GM23338 (cell line): ENCODE measurements around the gene IARS2. TPM values are rescaled to one million over a fixed set of nuclear protein-coding genes. Genes with fewer than 3 reads are reported as not detected.

Experiments used
- ATAC-seq: fragments of 200-7000 bp; cut with Tn5 transposase; 3 replicates; pipeline ENCODE4 v1.9.1; 2020
- DNase-seq: peaks from one replicate; pipeline ENCODE4 v3.0.0-alpha.2; 2015; ENCODE audit warnings: low spot score
- H2AFZ ChIP-seq: fragments of 200-600 bp; sonication (generic); 2 replicates; pipeline ENCODE4 v1.8.0; 2016; ENCODE audit warnings: antibody characterized with exemption, mild to moderate bottlenecking, moderate library complexity
- H3F3A ChIP-seq: fragments of 200-600 bp; sonication (generic); replicated peaks from 2 replicates; pipeline ENCODE4 v1.8.0; 2017; ENCODE audit warnings: antibody characterized with exemption, mixed run types, low read depth
- H3K27ac ChIP-seq: fragments of 200-600 bp; sonication (generic); 2 replicates; pipeline ENCODE4 v1.6.1; 2016; ENCODE audit warnings: low read depth
- H3K27me3 ChIP-seq: fragments of 200-600 bp; sonication (generic); 2 replicates; pipeline ENCODE4 v1.8.0; 2016; ENCODE audit warnings: mild to moderate bottlenecking, mixed run types, moderate library complexity; ENCODE audit not compliant: insufficient read depth
- H3K36me3 ChIP-seq: fragments of 200-600 bp; sonication (generic); 2 replicates; pipeline ENCODE4 v1.8.0; 2016; ENCODE audit warnings: mild to moderate bottlenecking; ENCODE audit not compliant: insufficient read depth
- H3K4me1 ChIP-seq: fragments of 200-600 bp; sonication (generic); 2 replicates; pipeline ENCODE4 v1.8.0; 2016; ENCODE audit warnings: mild to moderate bottlenecking, moderate library complexity; ENCODE audit not compliant: insufficient read depth
- H3K4me2 ChIP-seq: fragments of 200-600 bp; sonication (generic); 2 replicates; pipeline ENCODE4 v1.7.1; 2017; ENCODE audit warnings: mixed run types
- H3K4me3 ChIP-seq: fragments of 200-600 bp; sonication (generic); 2 replicates; pipeline ENCODE4 v1.6.1; 2016; ENCODE audit warnings: mixed run types
- H3K79me2 ChIP-seq: fragments of 200-600 bp; sonication (generic); replicated peaks from 2 replicates; pipeline ENCODE4 v1.8.0; 2017; ENCODE audit warnings: mild to moderate bottlenecking; ENCODE audit not compliant: insufficient read depth
- H3K9me2 ChIP-seq: fragments of 200-600 bp; sonication (generic); 2 replicates; pipeline ENCODE4 v1.8.0; 2017; ENCODE audit not compliant: insufficient read depth
- H4K20me1 ChIP-seq: fragments of 200-600 bp; sonication (generic); replicated peaks from 2 replicates; pipeline ENCODE4 v1.8.0; 2017; ENCODE audit warnings: mild to moderate bottlenecking; ENCODE audit not compliant: insufficient read depth
- H3K27ac Mint-ChIP-seq: 2 replicates; pipeline ENCODE4 v1.8.0; 2020; ENCODE audit warnings: inconsistent platforms, mild to moderate bottlenecking, moderate library complexity, mixed read lengths
- H3K27me3 Mint-ChIP-seq: 3 replicates; pipeline ENCODE4 v1.8.0; 2022; ENCODE audit warnings: low read depth, mild to moderate bottlenecking, moderate library complexity, mixed read lengths, inconsistent platforms; ENCODE audit not compliant: insufficient read depth, poor library complexity
- H3K36me3 Mint-ChIP-seq: 3 replicates; pipeline ENCODE4 v1.8.0; 2021; ENCODE audit warnings: low read depth, mild to moderate bottlenecking, inconsistent platforms, moderate library complexity, mixed read lengths
- H3K4me1 Mint-ChIP-seq: 3 replicates; pipeline ENCODE4 v1.8.0; 2020; ENCODE audit warnings: mild to moderate bottlenecking, inconsistent platforms, mixed read lengths
- H3K4me3 Mint-ChIP-seq: 3 replicates; pipeline ENCODE4 v1.8.0; 2021; ENCODE audit warnings: moderate library complexity, mild to moderate bottlenecking, inconsistent platforms, mixed read lengths
- H3K9me3 Mint-ChIP-seq: 3 replicates; pipeline ENCODE4 v1.8.0; 2020; ENCODE audit warnings: moderate library complexity, mild to moderate bottlenecking, inconsistent platforms, mixed read lengths
- CREB1 ChIP-seq: fragments of 250-450 bp; sonication (Bioruptor Pico); IDR thresholded peaks from 2 replicates; pipeline ENCODE4 v1.5.0; 2020; ENCODE audit warnings: low read depth, mild to moderate bottlenecking, moderate library complexity
- EZH2 ChIP-seq: fragments of 200-600 bp; sonication (generic); IDR thresholded peaks from one replicate; pipeline ENCODE4 v1.8.0; 2017; ENCODE audit warnings: antibody characterized with exemption, mild to moderate bottlenecking, low read depth; ENCODE audit not compliant: unreplicated experiment
- EZH2phosphoT487 ChIP-seq: fragments of 200-600 bp; sonication (generic); IDR thresholded peaks from one replicate; pipeline ENCODE4 v1.8.1; 2018; ENCODE audit warnings: antibody characterized with exemption; ENCODE audit not compliant: unreplicated experiment
- JUNB ChIP-seq: IDR thresholded peaks from one replicate; pipeline ENCODE4 v1.6.1; 2016; ENCODE audit warnings: antibody characterized with exemption; ENCODE audit not compliant: unreplicated experiment
- NANOG ChIP-seq: IDR thresholded peaks from 2 replicates; pipeline ENCODE4 v1.6.1; 2016; ENCODE audit warnings: antibody characterized with exemption, borderline replicate concordance
- POLR2AphosphoS5 ChIP-seq: IDR thresholded peaks from 2 replicates; pipeline ENCODE4 v1.6.1; 2016; ENCODE audit warnings: antibody characterized with exemption, low read depth
- STAT1 ChIP-seq: IDR thresholded peaks from one replicate; pipeline ENCODE4 v1.6.1; 2016; ENCODE audit warnings: antibody characterized with exemption; ENCODE audit not compliant: unreplicated experiment
- ZNF114 ChIP-seq: fragments of 250-450 bp; sonication (Bioruptor Pico); IDR thresholded peaks from 2 replicates; pipeline ENCODE4 v1.5.0; 2020; ENCODE audit warnings: mild to moderate bottlenecking, moderate library complexity
- ZNF331 ChIP-seq: fragments of 250-450 bp; sonication (Bioruptor Pico); IDR thresholded peaks from 2 replicates; pipeline ENCODE4 v1.5.0; 2020; ENCODE audit warnings: low read depth, mild to moderate bottlenecking, moderate library complexity
- polyA plus RNA-seq: library from polyadenylated mRNA; unstranded; fragments of >200 nt; fragmentation: Nextera tagmentation; extraction: Ambion mirVana; gene quantifications from 2 replicates; pipeline ENCODE4 v1.2.1, GENCODE V29; 2016
- total RNA-seq: library from RNA; depleted of rRNA; stranded (reverse); fragments of >200 nt; shearing (Covaris generic); gene quantifications from 2 replicates; pipeline ENCODE4 v1.2.3, GENCODE V29; 2014
- TF ChIP-seq, protein P1 (sequence below): fragments of 250-450 bp; sonication (Bioruptor Pico); IDR thresholded peaks from 2 replicates; pipeline ENCODE4 v1.5.0; 2020; ENCODE audit warnings: mild to moderate bottlenecking, moderate library complexity
- TF ChIP-seq, protein P2 (sequence below): IDR thresholded peaks from 2 replicates; pipeline ENCODE4 v1.6.1; 2016; ENCODE audit warnings: antibody characterized with exemption
- TF ChIP-seq, protein P3 (sequence below): IDR thresholded peaks from one replicate; pipeline ENCODE4 v1.6.1; 2018; ENCODE audit warnings: antibody characterized with exemption; ENCODE audit not compliant: unreplicated experiment
- TF ChIP-seq, protein P4 (sequence below), 2 experiments: fragments of 200-600 bp in 1 of 2; sonication (generic) in 1 of 2; conservative IDR thresholded peaks; 2 replicates each; pipeline versions ENCODE4 v1.5.1 to v1.6.1; 2016 to 2017; ENCODE audit warnings: antibody characterized with exemption in 2 of 2, low read depth in 2 of 2, mild to moderate bottlenecking in 2 of 2, moderate library complexity in 1 of 2

The IARS2 gene
- total and polyA plus RNA-seq, 2 experiments from 2014 or later, result 33.3 to 75.6 TPM

DNA sequence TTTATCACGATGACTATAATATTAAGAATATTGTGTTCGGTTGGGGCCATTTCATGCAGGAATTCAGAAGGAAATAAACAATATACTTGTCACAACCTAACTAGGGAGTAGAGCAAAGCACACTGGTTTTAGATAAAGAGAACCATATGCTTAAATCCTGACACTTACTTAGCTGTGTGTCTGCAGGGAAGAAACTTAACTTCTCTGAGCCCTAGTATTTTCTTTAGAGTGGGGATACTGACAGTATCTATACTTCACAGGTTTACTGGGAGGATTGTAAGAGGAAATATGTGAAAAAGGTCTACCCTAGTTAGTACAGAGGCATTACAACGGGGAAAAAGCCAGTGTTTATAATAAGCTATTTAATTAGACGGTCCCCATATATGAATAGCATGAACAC is 72.9 kb downstream of the IARS2 start:
- Histone ChIP-seq H3K4me2 (no peak overlapping the region), H3K27me3 (no peaks in the 10 kb centered on the region), H3K9me2 (no peaks in the 10 kb centered on the region), H3K4me1 (no peaks in the 10 kb centered on the region), H3K79me2 (no peaks in the 10 kb centered on the region), H4K20me1 (0 out of 2 replicates have a peak, but pooled peaks cover 3% of the 10 kb centered on the region), H3K4me3 (no peak overlapping the region), H3K36me3 (peaks cover 40% of the 10 kb centered on the region), H3K27ac (no peak overlapping the region), H3F3A (no peaks in the 10 kb centered on the region), H2AFZ (no peak overlapping the region)
- ATAC-seq (no peak), DNase-seq (no peak)
- H3K27me3 Mint-ChIP-seq, result peaks cover 2% of the 10 kb centered on the region
- no peak overlapping the region for H3K4me3 Mint-ChIP-seq
- TF ChIP-seq CREB1 (CRISPR knock-in tag), result no peak
- TF ChIP-seq, protein P1, sequence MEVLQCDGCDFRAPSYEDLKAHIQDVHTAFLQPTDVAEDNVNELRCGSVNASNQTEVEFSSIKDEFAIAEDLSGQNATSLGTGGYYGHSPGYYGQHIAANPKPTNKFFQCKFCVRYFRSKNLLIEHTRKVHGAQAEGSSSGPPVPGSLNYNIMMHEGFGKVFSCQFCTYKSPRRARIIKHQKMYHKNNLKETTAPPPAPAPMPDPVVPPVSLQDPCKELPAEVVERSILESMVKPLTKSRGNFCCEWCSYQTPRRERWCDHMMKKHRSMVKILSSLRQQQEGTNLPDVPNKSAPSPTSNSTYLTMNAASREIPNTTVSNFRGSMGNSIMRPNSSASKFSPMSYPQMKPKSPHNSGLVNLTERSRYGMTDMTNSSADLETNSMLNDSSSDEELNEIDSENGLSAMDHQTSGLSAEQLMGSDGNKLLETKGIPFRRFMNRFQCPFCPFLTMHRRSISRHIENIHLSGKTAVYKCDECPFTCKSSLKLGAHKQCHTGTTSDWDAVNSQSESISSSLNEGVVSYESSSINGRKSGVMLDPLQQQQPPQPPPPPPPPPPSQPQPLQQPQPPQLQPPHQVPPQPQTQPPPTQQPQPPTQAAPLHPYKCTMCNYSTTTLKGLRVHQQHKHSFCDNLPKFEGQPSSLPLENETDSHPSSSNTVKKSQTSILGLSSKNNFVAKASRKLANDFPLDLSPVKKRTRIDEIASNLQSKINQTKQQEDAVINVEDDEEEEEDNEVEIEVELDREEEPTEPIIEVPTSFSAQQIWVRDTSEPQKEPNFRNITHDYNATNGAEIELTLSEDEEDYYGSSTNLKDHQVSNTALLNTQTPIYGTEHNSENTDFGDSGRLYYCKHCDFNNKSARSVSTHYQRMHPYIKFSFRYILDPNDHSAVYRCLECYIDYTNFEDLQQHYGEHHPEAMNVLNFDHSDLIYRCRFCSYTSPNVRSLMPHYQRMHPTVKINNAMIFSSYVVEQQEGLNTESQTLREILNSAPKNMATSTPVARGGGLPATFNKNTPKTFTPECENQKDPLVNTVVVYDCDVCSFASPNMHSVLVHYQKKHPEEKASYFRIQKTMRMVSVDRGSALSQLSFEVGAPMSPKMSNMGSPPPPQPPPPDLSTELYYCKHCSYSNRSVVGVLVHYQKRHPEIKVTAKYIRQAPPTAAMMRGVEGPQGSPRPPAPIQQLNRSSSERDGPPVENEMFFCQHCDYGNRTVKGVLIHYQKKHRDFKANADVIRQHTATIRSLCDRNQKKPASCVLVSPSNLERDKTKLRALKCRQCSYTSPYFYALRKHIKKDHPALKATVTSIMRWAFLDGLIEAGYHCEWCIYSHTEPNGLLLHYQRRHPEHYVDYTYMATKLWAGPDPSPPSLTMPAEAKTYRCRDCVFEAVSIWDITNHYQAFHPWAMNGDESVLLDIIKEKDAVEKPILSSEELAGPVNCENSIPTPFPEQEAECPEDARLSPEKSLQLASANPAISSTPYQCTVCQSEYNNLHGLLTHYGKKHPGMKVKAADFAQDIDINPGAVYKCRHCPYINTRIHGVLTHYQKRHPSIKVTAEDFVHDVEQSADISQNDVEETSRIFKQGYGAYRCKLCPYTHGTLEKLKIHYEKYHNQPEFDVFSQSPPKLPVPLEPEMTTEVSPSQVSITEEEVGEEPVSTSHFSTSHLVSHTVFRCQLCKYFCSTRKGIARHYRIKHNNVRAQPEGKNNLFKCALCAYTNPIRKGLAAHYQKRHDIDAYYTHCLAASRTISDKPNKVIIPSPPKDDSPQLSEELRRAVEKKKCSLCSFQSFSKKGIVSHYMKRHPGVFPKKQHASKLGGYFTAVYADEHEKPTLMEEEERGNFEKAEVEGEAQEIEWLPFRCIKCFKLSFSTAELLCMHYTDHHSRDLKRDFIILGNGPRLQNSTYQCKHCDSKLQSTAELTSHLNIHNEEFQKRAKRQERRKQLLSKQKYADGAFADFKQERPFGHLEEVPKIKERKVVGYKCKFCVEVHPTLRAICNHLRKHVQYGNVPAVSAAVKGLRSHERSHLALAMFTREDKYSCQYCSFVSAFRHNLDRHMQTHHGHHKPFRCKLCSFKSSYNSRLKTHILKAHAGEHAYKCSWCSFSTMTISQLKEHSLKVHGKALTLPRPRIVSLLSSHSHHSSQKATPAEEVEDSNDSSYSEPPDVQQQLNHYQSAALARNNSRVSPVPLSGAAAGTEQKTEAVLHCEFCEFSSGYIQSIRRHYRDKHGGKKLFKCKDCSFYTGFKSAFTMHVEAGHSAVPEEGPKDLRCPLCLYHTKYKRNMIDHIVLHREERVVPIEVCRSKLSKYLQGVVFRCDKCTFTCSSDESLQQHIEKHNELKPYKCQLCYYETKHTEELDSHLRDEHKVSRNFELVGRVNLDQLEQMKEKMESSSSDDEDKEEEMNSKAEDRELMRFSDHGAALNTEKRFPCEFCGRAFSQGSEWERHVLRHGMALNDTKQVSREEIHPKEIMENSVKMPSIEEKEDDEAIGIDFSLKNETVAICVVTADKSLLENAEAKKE (CRISPR knock-in tag), result no peak
- TF ChIP-seq, protein P2, sequence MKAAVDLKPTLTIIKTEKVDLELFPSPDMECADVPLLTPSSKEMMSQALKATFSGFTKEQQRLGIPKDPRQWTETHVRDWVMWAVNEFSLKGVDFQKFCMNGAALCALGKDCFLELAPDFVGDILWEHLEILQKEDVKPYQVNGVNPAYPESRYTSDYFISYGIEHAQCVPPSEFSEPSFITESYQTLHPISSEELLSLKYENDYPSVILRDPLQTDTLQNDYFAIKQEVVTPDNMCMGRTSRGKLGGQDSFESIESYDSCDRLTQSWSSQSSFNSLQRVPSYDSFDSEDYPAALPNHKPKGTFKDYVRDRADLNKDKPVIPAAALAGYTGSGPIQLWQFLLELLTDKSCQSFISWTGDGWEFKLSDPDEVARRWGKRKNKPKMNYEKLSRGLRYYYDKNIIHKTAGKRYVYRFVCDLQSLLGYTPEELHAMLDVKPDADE, result no peak
- no peak for TF ChIP-seq ZNF331 (CRISPR knock-in tag)
- no peak for TF ChIP-seq ZNF114 (CRISPR knock-in tag)
- no peak for TF ChIP-seq EZH2phosphoT487
- TF ChIP-seq, protein P3, sequence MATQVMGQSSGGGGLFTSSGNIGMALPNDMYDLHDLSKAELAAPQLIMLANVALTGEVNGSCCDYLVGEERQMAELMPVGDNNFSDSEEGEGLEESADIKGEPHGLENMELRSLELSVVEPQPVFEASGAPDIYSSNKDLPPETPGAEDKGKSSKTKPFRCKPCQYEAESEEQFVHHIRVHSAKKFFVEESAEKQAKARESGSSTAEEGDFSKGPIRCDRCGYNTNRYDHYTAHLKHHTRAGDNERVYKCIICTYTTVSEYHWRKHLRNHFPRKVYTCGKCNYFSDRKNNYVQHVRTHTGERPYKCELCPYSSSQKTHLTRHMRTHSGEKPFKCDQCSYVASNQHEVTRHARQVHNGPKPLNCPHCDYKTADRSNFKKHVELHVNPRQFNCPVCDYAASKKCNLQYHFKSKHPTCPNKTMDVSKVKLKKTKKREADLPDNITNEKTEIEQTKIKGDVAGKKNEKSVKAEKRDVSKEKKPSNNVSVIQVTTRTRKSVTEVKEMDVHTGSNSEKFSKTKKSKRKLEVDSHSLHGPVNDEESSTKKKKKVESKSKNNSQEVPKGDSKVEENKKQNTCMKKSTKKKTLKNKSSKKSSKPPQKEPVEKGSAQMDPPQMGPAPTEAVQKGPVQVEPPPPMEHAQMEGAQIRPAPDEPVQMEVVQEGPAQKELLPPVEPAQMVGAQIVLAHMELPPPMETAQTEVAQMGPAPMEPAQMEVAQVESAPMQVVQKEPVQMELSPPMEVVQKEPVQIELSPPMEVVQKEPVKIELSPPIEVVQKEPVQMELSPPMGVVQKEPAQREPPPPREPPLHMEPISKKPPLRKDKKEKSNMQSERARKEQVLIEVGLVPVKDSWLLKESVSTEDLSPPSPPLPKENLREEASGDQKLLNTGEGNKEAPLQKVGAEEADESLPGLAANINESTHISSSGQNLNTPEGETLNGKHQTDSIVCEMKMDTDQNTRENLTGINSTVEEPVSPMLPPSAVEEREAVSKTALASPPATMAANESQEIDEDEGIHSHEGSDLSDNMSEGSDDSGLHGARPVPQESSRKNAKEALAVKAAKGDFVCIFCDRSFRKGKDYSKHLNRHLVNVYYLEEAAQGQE, result no peak
- TF ChIP-seq STAT1, result no peak
- no peak for TF ChIP-seq JUNB
- no peak for TF ChIP-seq NANOG
- no peak for TF ChIP-seq POLR2AphosphoS5
- no peak for TF ChIP-seq EZH2
- TF ChIP-seq, protein P4, sequence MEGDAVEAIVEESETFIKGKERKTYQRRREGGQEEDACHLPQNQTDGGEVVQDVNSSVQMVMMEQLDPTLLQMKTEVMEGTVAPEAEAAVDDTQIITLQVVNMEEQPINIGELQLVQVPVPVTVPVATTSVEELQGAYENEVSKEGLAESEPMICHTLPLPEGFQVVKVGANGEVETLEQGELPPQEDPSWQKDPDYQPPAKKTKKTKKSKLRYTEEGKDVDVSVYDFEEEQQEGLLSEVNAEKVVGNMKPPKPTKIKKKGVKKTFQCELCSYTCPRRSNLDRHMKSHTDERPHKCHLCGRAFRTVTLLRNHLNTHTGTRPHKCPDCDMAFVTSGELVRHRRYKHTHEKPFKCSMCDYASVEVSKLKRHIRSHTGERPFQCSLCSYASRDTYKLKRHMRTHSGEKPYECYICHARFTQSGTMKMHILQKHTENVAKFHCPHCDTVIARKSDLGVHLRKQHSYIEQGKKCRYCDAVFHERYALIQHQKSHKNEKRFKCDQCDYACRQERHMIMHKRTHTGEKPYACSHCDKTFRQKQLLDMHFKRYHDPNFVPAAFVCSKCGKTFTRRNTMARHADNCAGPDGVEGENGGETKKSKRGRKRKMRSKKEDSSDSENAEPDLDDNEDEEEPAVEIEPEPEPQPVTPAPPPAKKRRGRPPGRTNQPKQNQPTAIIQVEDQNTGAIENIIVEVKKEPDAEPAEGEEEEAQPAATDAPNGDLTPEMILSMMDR (conservative IDR thresholded peaks at IDR 0.05; ENCODE audit: low read depth in 2 of 2), result no peak
- no peaks in the 10 kb centered on the region for H3K4me1 Mint-ChIP-seq
- H3K9me3 Mint-ChIP-seq, result no peaks in the 10 kb centered on the region; the same call in 2 of the 3 replicates
- H3K27ac Mint-ChIP-seq, result no peak overlapping the region
- H3K36me3 Mint-ChIP-seq, result peaks cover 48% of the 10 kb centered on the region
